HL-60 (cell line): ENCODE measurements around the gene SOX15.

Experiments
- DNase-seq, 2 experiments: peaks; one replicate each; pipeline ENCODE4 v3.0.0-alpha.2; 2010 to 2020; ENCODE audit warnings: low read depth in 1 of 2, low spot score in 1 of 2
- H3K27ac ChIP-seq: fragments of 250-450 bp; sonication (Bioruptor Pico); replicated peaks from 2 replicates; pipeline ENCODE4 v1.5.1; 2020; ENCODE audit warnings: mild to moderate bottlenecking, moderate library complexity
- H3K27me3 ChIP-seq: fragments of 250-450 bp; sonication (Bioruptor Pico); 2 replicates; pipeline ENCODE4 v1.5.1; 2021; ENCODE audit warnings: mild to moderate bottlenecking, moderate library complexity; ENCODE audit not compliant: insufficient read depth, poor library complexity, severe bottlenecking
- H3K4me3 ChIP-seq: replicated peaks from 2 replicates; pipeline ENCODE4 v1.5.1; 2011; ENCODE audit warnings: mild to moderate bottlenecking, control low read depth, low read length; ENCODE audit not compliant: insufficient read depth
- GABPA ChIP-seq: IDR thresholded peaks from 2 replicates; pipeline ENCODE4 v1.6.1; 2012; ENCODE audit warnings: low read depth
- POLR2AphosphoS5 ChIP-seq: IDR thresholded peaks from 2 replicates; pipeline ENCODE4 v1.6.1; 2012; ENCODE audit warnings: low read depth
- SPI1 ChIP-seq: IDR thresholded peaks from 2 replicates; pipeline ENCODE4 v1.6.1; 2012; ENCODE audit warnings: low read depth, mild to moderate bottlenecking, borderline replicate concordance
- TF ChIP-seq, protein P1 (sequence below): IDR thresholded peaks from 2 replicates; pipeline ENCODE4 v1.6.1; 2012; ENCODE audit warnings: low read depth; ENCODE audit not compliant: insufficient replicate concordance
- TF ChIP-seq, protein P2 (sequence below): IDR thresholded peaks from one replicate; pipeline ENCODE4 v1.5.1; 2011; ENCODE audit warnings: low read length, control low read depth, inconsistent platforms; ENCODE audit not compliant: insufficient read depth

Gene SOX15

DNA sequence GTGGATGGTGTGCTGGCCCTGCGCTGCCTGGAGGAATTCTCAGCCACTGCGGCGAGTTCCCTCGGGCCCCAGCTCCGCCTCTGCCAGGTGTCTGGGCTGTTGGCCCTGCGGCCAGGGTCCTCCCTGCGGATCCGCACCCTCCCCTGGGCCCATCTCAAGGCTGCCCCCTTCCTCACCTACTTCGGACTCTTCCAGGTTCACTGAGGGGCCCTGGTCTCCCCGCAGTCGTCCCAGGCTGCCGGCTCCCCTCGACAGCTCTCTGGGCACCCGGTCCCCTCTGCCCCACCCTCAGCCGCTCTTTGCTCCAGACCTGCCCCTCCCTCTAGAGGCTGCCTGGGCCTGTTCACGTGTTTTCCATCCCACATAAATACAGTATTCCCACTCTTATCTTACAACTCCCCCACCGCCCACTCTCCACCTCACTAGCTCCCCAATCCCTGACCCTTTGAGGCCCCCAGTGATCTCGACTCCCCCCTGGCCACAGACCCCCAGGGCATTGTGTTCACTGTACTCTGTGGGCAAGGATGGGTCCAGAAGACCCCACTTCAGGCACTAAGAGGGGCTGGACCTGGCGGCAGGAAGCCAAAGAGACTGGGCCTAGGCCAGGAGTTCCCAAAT lies 32.6 kb downstream of the SOX15 start:
- DNase-seq = no peak
- no peak for TF ChIP-seq SPI1
- TF ChIP-seq, protein P1, sequence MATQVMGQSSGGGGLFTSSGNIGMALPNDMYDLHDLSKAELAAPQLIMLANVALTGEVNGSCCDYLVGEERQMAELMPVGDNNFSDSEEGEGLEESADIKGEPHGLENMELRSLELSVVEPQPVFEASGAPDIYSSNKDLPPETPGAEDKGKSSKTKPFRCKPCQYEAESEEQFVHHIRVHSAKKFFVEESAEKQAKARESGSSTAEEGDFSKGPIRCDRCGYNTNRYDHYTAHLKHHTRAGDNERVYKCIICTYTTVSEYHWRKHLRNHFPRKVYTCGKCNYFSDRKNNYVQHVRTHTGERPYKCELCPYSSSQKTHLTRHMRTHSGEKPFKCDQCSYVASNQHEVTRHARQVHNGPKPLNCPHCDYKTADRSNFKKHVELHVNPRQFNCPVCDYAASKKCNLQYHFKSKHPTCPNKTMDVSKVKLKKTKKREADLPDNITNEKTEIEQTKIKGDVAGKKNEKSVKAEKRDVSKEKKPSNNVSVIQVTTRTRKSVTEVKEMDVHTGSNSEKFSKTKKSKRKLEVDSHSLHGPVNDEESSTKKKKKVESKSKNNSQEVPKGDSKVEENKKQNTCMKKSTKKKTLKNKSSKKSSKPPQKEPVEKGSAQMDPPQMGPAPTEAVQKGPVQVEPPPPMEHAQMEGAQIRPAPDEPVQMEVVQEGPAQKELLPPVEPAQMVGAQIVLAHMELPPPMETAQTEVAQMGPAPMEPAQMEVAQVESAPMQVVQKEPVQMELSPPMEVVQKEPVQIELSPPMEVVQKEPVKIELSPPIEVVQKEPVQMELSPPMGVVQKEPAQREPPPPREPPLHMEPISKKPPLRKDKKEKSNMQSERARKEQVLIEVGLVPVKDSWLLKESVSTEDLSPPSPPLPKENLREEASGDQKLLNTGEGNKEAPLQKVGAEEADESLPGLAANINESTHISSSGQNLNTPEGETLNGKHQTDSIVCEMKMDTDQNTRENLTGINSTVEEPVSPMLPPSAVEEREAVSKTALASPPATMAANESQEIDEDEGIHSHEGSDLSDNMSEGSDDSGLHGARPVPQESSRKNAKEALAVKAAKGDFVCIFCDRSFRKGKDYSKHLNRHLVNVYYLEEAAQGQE = no peak
- TF ChIP-seq, protein P2, sequence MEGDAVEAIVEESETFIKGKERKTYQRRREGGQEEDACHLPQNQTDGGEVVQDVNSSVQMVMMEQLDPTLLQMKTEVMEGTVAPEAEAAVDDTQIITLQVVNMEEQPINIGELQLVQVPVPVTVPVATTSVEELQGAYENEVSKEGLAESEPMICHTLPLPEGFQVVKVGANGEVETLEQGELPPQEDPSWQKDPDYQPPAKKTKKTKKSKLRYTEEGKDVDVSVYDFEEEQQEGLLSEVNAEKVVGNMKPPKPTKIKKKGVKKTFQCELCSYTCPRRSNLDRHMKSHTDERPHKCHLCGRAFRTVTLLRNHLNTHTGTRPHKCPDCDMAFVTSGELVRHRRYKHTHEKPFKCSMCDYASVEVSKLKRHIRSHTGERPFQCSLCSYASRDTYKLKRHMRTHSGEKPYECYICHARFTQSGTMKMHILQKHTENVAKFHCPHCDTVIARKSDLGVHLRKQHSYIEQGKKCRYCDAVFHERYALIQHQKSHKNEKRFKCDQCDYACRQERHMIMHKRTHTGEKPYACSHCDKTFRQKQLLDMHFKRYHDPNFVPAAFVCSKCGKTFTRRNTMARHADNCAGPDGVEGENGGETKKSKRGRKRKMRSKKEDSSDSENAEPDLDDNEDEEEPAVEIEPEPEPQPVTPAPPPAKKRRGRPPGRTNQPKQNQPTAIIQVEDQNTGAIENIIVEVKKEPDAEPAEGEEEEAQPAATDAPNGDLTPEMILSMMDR = no peak
- no peak for TF ChIP-seq GABPA
- TF ChIP-seq POLR2AphosphoS5 = no peak
- Histone ChIP-seq H3K27ac (peak overlapping the region; percentile 94), H3K4me3 (no peak overlapping the region), H3K27me3 (no peaks in the 10 kb centered on the region)

DNA sequence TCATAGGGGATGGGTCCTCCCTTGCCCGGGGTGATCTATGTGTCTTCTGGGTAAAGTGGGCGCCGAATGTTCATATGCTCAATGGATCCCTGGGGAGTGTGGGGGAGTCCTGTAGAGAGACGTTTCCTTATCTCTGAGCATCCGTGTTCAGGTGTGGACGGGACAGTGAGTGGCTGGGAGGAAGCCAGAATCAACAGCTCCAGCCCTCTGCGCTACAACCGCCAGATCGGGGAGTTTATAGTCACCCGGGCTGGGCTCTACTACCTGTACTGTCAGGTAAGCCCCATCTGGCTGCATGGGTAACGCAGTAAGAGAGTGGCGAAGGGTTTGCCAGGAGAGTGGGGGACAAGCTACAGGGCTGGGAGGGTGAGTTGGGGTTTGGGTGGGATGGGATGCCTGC lies 33.3 kb downstream of the SOX15 start:
- H3K27ac ChIP-seq = no peak overlapping the region
- H3K4me3 ChIP-seq = no peak overlapping the region
- H3K27me3 ChIP-seq = no peaks in the 10 kb centered on the region
- no peak for DNase-seq
- TF ChIP-seq, protein P2 = no peak
- TF ChIP-seq, protein P1 = no peak
- no peak for TF ChIP-seq GABPA
- no peak for TF ChIP-seq SPI1
- no peak for TF ChIP-seq POLR2AphosphoS5

- TF ChIP-seq POLR2AphosphoS5 (no peak), GABPA (no peak), SPI1 (no peak)
- TF ChIP-seq, protein P2 = no peak
- TF ChIP-seq, protein P1 = no peak
- Histone ChIP-seq H3K27me3 (no peaks in the 10 kb centered on the region), H3K4me3 (no peak overlapping the region), H3K27ac (no peak overlapping the region)
- no peak for DNase-seq
Measured at GRCh38 chr17:7555320-7555948, 34.5 kb downstream of the SOX15 start.
